Measurements from ENCODE around the gene NAIF1.

NAIF1 gene

GRCh38 chr9:128101690-128102089 lies 34.6 kb upstream of the NAIF1 start:
- DNase-seq: no peak

DNA sequence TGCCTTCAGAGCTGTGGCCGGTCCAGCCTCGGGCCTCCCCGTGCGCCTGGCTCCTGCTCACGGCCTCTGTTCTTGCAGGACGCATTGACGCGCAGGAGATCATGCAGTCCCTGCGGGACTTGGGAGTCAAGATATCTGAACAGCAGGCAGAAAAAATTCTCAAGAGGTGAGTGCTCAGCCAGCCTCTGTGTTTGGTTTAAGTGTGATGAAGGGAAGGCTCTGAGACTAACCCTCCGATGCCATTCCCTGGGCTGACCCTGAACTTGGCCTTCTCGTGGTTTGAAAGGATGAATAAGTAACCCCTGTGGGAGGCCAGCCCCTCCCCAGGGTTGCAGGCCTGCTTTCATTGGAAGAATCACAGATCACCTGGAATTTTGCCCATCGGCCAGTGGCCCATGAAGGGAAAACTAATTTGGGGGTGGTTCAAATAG lies 34.1 kb upstream of the NAIF1 start:
- no peak for DNase-seq

DNA sequence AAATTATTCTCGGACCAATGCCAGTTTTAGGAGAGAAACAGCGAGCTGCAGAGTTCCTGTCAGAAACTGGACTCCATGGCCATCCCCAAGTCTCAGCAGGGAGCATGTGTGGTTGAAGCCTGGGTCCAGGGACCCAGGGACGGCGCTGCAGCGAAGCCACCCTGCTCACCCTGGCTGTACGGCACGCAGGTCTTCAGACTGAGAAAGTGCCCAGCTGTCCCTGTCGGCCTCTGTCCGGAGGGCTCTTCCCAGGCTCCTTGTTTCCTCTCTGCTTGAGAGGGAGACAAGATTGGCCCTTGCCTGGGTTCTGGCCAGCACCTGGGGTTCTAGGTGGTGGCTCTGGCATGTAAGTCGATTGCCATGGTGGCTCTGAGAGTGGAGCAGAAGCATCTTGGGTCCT lies 33.5 kb upstream of the NAIF1 start:
- no peak for DNase-seq

GRCh38 chr9:128099932-128100491 lies 32.9 kb upstream of the NAIF1 start:
- DNase-seq: no peak

DNA sequence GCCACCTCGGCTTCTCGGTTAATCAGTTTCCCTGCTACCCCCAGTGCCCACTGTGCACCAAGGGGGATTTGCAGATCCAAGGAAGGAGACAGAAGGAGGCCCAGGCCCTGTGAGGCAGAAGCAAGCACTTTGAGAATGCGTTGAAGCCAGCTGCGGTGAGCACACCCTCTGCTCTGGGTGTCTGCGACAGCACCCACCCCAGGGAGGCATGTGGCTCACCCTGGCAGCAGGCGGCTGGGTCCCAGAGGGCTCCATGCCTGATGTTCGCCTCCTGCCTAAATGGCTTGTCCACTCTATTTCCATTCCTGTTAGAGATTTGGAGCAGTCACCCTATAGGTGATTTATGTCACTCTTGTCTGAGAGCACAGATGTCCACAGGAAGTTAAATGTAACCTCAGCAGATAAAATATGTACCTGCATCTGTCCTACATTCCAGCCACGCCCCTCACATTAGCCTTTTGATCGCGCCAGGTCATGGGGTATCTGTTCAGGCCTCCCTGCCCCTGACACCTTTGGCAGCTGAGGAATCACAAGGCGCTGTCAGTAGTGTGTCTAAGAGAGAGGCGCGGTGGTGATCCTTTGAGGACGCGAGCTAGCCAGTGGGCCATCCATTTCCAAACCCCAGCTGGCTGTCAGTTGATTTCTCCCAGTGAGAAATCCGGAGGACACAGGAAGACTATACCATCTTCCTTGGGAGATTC lies 32.3 kb upstream of the NAIF1 start:
- no peak for DNase-seq

DNA sequence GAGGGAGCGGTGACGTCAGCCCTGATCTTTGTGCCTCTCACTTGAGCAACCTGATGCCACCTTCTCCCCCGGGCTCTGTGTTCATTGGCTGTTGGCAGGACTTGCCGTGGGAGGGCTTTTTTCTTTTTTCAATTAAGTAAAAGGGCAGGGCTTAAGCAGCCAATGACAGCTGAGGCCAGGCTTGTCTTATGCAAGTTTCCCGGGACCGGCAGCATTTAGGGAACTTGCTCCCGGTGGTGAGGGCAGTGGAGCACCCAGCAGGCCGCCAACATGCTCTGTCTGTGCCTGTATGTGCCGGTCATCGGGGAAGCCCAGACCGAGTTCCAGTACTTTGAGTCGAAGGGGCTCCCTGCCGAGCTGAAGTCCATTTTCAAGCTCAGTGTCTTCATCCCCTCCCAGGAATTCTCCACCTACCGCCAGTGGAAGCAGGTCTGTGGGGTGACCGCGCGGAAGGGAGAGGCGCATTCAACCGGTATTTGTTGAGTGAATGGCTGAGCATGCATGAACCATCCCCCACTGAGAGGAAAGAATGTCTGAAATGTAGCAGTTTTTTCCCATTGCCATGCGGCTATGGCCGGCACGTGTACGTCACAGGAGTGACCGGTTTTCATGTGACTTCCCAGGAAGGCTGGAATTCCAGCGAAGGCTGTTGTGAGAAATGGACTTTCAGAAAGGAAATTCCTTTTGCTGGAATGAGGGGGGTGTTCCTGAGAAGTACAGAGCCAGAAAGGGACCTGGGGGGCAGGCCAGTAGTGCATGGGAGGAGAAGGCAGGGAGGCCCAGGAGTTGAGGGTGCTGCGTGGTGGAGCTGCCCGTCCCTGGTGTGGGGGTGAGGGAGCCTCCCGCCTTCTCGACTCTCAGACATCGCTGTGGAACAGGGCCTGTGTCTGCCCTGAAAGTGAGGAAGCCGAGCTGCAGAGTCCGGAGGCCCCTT lies 31.4 kb upstream of the NAIF1 start:
- DNase-seq: peak; percentile 89 to 95

DNA sequence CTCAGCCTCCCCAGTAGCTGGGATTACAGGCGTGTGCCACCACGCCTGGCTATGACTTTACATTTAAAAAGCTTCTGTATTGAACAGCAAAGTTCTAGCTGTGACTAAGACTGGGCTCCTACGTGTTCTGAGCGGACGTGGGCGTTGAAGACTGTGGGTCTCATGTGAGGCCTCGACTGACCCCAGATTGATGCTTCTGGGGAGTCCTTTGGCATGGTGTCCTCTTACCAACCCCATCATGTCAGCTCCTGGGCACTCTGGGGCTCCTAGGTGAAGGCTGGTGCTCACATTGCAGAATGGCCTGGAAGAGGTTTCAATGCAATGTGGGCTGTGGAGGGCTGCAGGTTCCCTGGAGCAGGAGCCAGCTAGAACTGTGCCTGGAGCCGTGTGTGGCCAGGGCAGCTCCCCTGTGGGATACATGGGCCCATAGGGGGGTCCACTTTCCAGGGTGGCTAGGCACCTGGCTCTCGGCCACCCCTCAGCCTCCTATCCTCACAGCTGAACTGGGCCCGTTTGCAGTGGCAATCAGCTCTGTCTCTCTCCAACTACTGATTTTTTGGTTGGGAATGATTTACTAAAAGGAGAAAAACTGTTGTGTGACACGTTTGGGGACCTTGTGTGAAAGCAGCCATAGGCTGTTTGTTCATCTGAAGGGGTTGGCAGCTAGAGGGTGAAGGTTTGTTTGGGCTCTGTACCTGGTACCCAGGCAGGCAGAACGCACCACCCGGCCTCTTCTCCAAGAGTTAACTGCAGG lies 30.6 kb upstream of the NAIF1 start:
- DNase-seq: no peak

DNA sequence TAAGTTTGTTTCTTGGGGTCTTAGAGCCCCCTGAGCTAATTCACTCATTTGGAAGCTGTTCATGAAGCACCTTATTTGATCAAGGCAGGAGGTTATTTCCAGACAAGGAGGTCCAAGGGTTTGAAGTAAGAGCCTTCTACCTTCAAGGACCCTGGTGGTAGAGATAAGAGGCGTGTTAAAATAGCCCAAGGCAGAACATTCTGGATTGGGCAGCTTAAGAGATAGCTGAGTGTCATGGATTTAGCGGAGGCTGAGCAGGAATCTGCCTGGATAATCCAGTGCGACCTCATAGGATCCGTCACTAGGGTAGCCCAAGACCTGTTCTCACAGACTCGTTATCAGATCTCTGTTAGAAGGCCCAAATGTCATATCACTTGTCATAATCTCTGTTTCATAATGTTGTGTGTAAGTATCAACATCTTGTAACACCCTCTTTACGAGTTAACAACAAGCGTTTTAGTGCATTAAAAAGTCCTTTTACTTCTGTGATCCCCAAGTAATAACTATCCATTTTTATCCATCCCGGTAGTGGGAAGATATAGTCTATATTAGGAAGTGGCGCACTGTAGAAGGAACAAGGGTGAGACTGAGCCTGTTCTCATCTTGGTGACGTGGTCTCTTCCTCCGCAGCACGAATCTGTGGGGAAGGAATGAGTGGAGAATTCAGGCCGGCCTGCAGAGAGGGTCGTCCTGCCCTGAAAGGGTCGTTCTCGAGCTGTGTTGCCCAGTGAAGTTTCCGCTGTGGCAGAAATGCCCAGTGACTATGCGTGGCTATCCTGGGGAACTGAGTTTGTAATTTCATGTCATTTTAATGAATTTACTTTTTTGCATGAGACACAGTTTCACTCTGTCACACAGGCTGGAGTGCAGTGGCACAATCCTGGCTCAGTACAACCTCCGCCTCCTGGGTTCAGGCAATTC lies 29.8 kb upstream of the NAIF1 start:
- DNase-seq: no peak

GRCh38 chr9:128094950-128095544 lies 27.9 kb upstream of the NAIF1 start:
- DNase-seq: no peak

DNA sequence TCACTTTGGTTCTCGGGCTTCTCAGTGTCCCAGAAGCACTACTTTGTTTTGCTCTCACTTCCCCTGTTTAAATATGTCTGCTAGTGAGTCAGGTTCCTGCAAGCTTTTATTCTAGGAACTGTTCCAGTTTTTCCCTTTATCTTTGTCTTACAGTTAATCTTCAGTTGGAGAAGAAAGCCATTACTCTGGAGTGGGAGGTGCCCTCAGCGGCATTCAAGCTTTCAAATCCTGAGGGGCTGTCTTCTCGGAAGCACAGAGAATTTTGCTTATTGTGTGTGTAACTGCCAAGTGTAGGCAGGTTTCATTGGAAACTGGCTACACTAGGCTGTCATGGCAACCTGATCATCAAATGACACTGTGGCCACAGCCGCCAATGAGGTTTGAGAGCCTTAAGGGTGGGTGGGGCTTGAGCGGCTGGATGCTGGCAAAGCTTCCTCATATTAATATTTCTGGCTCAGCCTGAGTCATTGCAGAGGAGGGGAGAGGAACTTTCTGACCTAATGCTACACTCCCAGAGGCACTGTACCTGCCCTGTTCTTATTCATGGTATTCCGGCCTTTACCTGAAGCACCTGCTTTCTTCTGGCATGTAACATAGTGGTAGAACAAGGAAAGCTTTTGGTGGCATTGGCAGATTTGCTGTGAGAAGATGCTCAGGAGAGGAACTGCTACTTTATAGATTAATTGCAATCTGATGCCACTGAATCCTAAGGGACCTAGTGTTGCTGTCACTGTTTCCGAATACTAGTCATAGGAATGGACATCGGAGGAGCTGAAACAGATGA lies 27.2 kb upstream of the NAIF1 start:
- peak; percentile 78 to 89 for DNase-seq

DNA sequence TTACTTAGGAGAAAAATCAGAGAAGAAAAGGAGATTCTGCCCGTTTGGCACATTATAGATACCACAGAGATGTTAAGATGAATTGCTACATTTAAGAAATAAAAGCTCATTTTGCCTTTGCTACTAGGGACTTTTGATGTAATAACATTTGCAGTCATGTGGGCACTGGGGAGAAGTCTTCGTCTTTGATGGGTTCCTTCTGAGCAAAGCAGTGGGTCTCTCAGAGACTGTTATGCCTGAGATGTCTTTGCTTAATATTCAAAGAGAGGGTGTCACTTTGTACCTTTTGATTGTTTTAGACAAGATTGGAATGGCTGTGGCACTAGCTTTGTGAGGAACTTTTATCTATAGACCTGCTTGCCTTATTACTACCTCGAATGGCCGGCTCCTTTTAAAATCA lies 25.9 kb upstream of the NAIF1 start:
- DNase-seq: no peak

DNA sequence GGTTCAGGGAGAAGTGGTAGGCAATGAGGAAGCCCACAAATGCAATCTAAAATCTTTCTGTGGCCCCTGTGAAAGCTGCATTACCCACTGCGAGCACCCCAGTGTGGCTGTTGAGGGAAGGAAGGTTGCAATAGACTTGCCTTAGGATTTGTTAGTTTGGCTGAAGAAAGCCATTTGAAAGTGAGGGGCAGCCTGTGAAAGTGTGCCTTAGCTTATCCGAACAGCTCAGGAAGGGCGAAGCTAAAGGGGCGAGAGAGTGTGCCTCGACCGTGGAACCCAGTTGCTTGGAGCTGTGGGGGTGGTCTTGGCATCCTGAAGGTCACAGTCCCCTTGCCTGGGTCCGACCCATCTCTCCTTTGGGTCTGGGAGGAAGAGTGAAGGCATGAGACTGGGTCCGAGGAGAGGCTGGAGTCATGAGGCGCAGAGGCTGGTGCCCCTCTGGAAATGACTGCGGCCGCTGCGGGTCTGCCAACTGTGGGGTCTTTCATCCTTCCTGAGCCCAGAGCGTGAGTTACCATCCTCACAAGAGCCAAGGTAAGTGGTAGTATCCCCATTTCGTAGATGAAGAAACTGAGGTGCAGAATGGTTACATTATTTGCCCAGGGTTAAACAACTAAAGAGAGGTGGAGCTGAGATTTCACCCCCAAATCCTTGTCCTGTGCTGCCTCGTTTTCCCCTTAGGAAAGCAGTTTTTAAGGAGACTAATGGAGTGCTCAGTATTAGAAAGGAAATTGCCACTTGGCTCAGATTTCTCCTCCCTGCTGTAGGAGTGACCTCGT lies 25.3 kb upstream of the NAIF1 start:
- no peak for DNase-seq

GRCh38 chr9:128091571-128091970 lies 24.5 kb upstream of the NAIF1 start:
- DNase-seq: no peak

- DNase-seq: no peak
These were observed 24.0 kb upstream of the NAIF1 start for GRCh38 chr9:128091144-128091543.

GRCh38 chr9:128089299-128089698 lies 22.2 kb upstream of the NAIF1 start:
- no peak for DNase-seq

DNA sequence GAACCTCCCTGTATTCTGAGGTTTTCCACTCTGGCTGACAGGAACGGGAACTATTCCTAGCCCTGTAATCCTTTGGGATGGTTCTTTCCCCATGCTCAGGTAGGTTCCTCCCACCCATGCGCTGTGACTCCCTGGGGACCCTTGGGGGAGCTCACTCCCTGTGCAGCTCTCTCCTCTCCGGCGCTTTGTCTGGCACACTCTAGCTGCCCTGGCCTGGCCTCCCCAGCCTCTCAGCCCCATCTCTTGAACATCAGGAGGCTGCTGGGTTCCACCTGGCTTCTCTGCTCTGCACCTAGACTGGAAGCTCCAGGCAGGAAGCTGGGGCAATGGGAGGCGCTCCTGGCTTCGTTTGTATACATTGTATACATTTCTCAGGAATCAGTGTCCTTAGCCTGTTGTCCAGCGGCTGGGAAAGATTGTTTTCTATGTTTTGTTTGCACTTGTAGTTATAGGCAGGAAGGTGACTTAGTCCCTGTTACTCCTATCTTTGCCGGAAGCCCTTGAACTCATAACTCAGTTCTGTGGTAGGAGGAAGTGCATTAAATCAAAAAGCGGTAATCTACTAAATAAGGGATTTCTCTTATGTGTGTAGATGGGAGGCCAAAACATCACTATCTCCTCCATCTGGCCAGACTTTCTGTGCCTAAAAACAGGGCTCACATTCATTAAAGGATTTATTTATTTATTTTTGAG lies 21.3 kb upstream of the NAIF1 start:
- DNase-seq: no peak

GRCh38 chr9:128087262-128087661 lies 20.1 kb upstream of the NAIF1 start:
- DNase-seq: no peak

GRCh38 chr9:128085943-128086342 lies 18.8 kb upstream of the NAIF1 start:
- no peak for DNase-seq

- DNase-seq: no peak
These were observed 17.6 kb upstream of the NAIF1 start for GRCh38 chr9:128084746-128085145.
